Measurements from ENCODE around the gene ZNF891.
A peak's percentile ranks its signal among the peaks of the same experiment; 100 is the strongest.

ZNF891 gene
- 0.50 to 10.0 (median 2.4) reads per million in 17 experiments for total RNA-seq

- peak; percentile 96 to 99 (median 97) for DNase-seq
These were observed at the start of gene ZNF891, which contains the start of gene ZNF10 for GRCh38 chr12:133130038-133130807. Gene ZNF891, minus strand, starts transcription at chr12:133130274. Its CDS starts 8,356 bp downstream, at chr12:133121918. Gene ZNF10, plus strand, starts transcription at chr12:133130627. Its CDS starts 13,866 bp downstream, at chr12:133144493.

- DNase-seq, result no peak
These were observed 44.8 kb upstream of the ZNF891 start for GRCh38 chr12:133174901-133175300.

- DNase-seq, result no peak
These were observed 42.4 kb upstream of the ZNF891 start for GRCh38 chr12:133172491-133172890.

- DNase-seq, result no peak
These were observed 35.7 kb upstream of the ZNF891 start for GRCh38 chr12:133165776-133166175.

GRCh38 chr12:133156125-133156690, 26.1 kb upstream of the ZNF891 start:
- DNase-seq, result no peak

GRCh38 chr12:133145981-133146380, 15.9 kb upstream of the ZNF891 start:
- DNase-seq, result no peak

GRCh38 chr12:133135747-133136146, 5.7 kb upstream of the ZNF891 start:
- no peak for DNase-seq

- DNase-seq, result peak in 1 of 4 experiments; percentile 35
These were observed 694 bp upstream of the ZNF891 start for GRCh38 chr12:133130808-133131128.

GRCh38 chr12:133129368-133130037, 571 bp downstream of the ZNF891 start:
- DNase-seq, result no peak

- no peak for DNase-seq
These were observed 5.4 kb downstream of the ZNF891 start for GRCh38 chr12:133124674-133125073.

GRCh38 chr12:133120385-133121191, 9.5 kb downstream of the ZNF891 start:
- DNase-seq, result peak in 1 of 4 experiments; percentile 3

- DNase-seq, result no peak
These were observed 21.9 kb downstream of the ZNF891 start for GRCh38 chr12:133108150-133108549.

GRCh38 chr12:133107121-133107520, 23.0 kb downstream of the ZNF891 start:
- DNase-seq, result no peak

- peak in 1 of 4 experiments; percentile 6 for DNase-seq
These were observed 23.8 kb downstream of the ZNF891 start for GRCh38 chr12:133106253-133106652.

GRCh38 chr12:133105620-133106019, 24.5 kb downstream of the ZNF891 start:
- no peak for DNase-seq

GRCh38 chr12:133083345-133083744, 46.7 kb downstream of the ZNF891 start:
- no peak for DNase-seq

GRCh38 chr12:133081159-133081780, 48.8 kb downstream of the ZNF891 start:
- DNase-seq, result peak in 1 of 4 experiments; percentile 7

- DNase-seq, result peak; percentile 96 to 98 (median 98)
These were observed 49.5 kb downstream of the ZNF891 start, which contains the start of gene ZNF140 for GRCh38 chr12:133080368-133081158. Gene ZNF140, plus strand, starts transcription at chr12:133080923. Its CDS starts 398 bp downstream, at chr12:133081321.

- DNase-seq, result peak; percentile 97 to 99 (median 98)
These were observed 50.1 kb downstream of the ZNF891 start for GRCh38 chr12:133080026-133080367.

- no peak for DNase-seq
These were observed 56.2 kb downstream of the ZNF891 start for GRCh38 chr12:133073836-133074235.

- DNase-seq, result no peak
These were observed 66.5 kb downstream of the ZNF891 start for GRCh38 chr12:133063556-133063955.
